VCaP (cell line): ENCODE data around the gene ADCY2.

Source experiments
- H3K27ac ChIP-seq: fragments of 450-650 bp; 2 replicates; pipeline ENCODE4 v1.5.1; 2017
- CTCF ChIP-seq: fragments of 450-650 bp; conservative IDR thresholded peaks from 2 replicates; pipeline ENCODE4 v1.5.1; 2017; ENCODE audit warnings: mild to moderate bottlenecking, moderate library complexity

ADCY2 gene

GRCh38 chr5:7471710-7472109 lies 75.8 kb downstream of the ADCY2 start:
- H3K27ac ChIP-seq = no peak overlapping the region
- TF ChIP-seq CTCF = no peak

GRCh38 chr5:7473115-7473514 lies 77.2 kb downstream of the ADCY2 start:
- H3K27ac ChIP-seq = no peak overlapping the region
- TF ChIP-seq CTCF = no peak

- no peak overlapping the region for H3K27ac ChIP-seq
- TF ChIP-seq CTCF = no peak
Measured at GRCh38 chr5:7473668-7474215, 77.8 kb downstream of the ADCY2 start.

DNA sequence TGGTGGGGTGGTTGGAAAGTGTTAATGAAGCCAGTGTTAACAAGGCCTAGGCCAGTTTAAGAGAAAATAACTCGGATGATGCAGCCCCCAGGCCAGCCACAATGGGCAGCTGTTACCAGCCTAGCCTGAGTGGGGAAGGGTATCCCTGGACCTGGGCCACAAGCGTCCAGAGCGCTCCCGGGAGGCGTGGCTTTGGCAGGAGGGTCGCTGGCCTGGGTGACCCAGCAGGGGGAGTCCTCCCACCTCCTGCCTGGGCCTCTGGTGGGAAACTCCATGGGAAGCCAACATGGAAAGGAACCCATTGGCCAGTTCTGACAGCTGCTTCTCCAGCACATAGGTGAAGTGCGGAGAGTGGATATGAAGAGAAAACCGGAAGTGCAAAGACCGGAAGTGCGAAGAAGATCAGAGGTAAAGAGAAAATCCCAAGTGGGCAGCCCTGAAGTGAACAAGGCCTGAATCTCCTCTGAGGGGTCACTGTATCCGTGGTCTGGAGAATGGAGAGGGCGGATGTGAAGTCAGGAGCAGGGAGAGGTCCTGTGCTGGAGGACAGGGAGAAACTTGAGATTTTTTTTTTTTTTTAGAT lies 79.0 kb downstream of the ADCY2 start:
- no peak for TF ChIP-seq CTCF

GRCh38 chr5:7478459-7478858 lies 82.5 kb downstream of the ADCY2 start:
- H3K27ac ChIP-seq = peak overlapping the region; percentile 3; the same call in 1 of the 2 replicates
- no peak for TF ChIP-seq CTCF

More for the DNA sequence above, 79.0 kb downstream of the ADCY2 start:
- H3K27ac ChIP-seq = no peak overlapping the region

- no peak overlapping the region for H3K27ac ChIP-seq
- no peak for TF ChIP-seq CTCF
Measured at GRCh38 chr5:7488734-7489133, 92.8 kb downstream of the ADCY2 start.

DNA sequence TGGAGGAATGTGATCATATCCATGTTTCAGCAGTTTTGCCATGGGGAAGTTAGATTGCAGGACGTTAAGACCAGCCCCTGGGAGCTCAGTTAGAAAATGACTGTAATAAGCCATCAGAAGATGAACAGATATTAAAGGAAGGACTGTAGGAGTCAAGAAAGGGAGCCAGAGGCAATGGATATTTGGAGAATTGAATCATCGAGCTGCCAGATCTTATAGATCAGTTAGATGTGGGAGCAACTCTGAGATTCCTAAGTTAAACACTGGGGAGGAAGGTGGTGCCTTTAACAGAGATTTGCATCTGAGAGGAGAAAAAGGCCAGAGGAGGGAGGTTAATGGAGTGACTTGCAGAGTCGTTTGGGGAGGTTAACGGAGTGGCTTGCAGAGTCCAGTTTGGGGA lies 96.4 kb downstream of the ADCY2 start:
- no peak for TF ChIP-seq CTCF
- no peak overlapping the region for H3K27ac ChIP-seq
